KMS-11 (cell line): Measurements from ENCODE around the gene KEAP1.

Experiments
- H2AFZ ChIP-seq: fragments of 200-600 bp; sonication (generic); 2 replicates; pipeline ENCODE4 v1.6.1; 2016; ENCODE audit warnings: antibody characterized with exemption, mixed run types, low read depth
- H3K27ac ChIP-seq: fragments of 200-600 bp; sonication (generic); 2 replicates; pipeline ENCODE4 v1.6.1; 2016; ENCODE audit warnings: mild to moderate bottlenecking, mixed run types
- H3K27me3 ChIP-seq: fragments of 200-600 bp; sonication (generic); 2 replicates; pipeline ENCODE4 v1.6.1; 2017; ENCODE audit warnings: mild to moderate bottlenecking, low read depth, mixed run types, moderate library complexity; ENCODE audit not compliant: insufficient read depth
- H3K36me3 ChIP-seq: fragments of 200-600 bp; sonication (generic); 2 replicates; pipeline ENCODE4 v1.6.1; 2017; ENCODE audit warnings: mild to moderate bottlenecking, mixed run types; ENCODE audit not compliant: insufficient read depth
- H3K4me1 ChIP-seq: fragments of 200-600 bp; sonication (generic); 2 replicates; pipeline ENCODE4 v1.6.1; 2016; ENCODE audit warnings: mild to moderate bottlenecking, low read depth, mixed run types; ENCODE audit not compliant: poor library complexity, severe bottlenecking
- H3K4me2 ChIP-seq: fragments of 200-600 bp; sonication (generic); 2 replicates; pipeline ENCODE4 v1.7.0; 2016; ENCODE audit warnings: mild to moderate bottlenecking, mixed run types
- H3K4me3 ChIP-seq: fragments of 200-600 bp; sonication (generic); IDR thresholded peaks from 2 replicates; pipeline ENCODE4 v1.6.1; 2017; ENCODE audit warnings: low read depth, low read length, mixed read lengths; ENCODE audit not compliant: insufficient read depth
- H3K79me2 ChIP-seq: fragments of 200-600 bp; sonication (generic); 2 replicates; pipeline ENCODE4 v1.6.1; 2016; ENCODE audit warnings: low read depth, mixed run types; ENCODE audit not compliant: insufficient read depth
- H3K9ac ChIP-seq: fragments of 200-600 bp; sonication (generic); 2 replicates; pipeline ENCODE4 v1.6.1; 2016; ENCODE audit warnings: mild to moderate bottlenecking, mixed run types
- H4K20me1 ChIP-seq: fragments of 200-600 bp; sonication (generic); 2 replicates; pipeline ENCODE4 v1.6.1; 2016; ENCODE audit warnings: mild to moderate bottlenecking, mixed run types; ENCODE audit not compliant: insufficient read depth
- TF ChIP-seq, protein P1 (sequence below): fragments of 200-600 bp; sonication (generic); conservative IDR thresholded peaks from 2 replicates; pipeline ENCODE4 v1.6.1; 2017; ENCODE audit warnings: low read depth, mild to moderate bottlenecking, antibody characterized with exemption, low read length, moderate library complexity, mixed read lengths

The KEAP1 gene

DNA sequence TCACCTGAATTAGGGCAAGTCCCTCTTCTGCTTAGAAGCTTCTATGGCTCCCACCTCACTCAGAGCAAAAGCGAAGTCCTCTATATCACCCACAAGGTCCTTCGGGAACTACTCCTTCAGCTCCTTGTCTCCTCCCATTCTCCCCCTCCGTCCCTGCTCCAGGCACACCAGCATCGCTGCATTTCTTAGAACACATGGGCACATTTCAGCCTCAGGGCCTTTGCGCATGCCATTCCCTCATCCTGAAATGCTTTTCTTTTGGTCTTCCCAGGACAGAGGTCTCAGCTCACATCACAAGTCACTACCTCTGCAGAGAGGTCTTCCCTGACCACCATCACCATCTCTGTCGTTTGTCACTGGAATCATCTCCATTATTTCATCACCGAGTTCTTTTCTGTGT lies 10.1 kb upstream of the KEAP1 start:
- peaks cover 7% of the 10 kb centered on the region for H3K4me1 ChIP-seq
- no peaks in the 10 kb centered on the region for H3K79me2 ChIP-seq
- no peak overlapping the region for H2AFZ ChIP-seq
- H3K27ac ChIP-seq, result no peak overlapping the region
- no peaks in the 10 kb centered on the region for H3K36me3 ChIP-seq
- no peak overlapping the region for H3K4me2 ChIP-seq
- no peak overlapping the region for H3K4me3 ChIP-seq
- no peak overlapping the region for H3K9ac ChIP-seq
- H4K20me1 ChIP-seq, result no peaks in the 10 kb centered on the region
- TF ChIP-seq, protein P1, sequence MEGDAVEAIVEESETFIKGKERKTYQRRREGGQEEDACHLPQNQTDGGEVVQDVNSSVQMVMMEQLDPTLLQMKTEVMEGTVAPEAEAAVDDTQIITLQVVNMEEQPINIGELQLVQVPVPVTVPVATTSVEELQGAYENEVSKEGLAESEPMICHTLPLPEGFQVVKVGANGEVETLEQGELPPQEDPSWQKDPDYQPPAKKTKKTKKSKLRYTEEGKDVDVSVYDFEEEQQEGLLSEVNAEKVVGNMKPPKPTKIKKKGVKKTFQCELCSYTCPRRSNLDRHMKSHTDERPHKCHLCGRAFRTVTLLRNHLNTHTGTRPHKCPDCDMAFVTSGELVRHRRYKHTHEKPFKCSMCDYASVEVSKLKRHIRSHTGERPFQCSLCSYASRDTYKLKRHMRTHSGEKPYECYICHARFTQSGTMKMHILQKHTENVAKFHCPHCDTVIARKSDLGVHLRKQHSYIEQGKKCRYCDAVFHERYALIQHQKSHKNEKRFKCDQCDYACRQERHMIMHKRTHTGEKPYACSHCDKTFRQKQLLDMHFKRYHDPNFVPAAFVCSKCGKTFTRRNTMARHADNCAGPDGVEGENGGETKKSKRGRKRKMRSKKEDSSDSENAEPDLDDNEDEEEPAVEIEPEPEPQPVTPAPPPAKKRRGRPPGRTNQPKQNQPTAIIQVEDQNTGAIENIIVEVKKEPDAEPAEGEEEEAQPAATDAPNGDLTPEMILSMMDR, result no peak
- peaks cover 6% of the 10 kb centered on the region for H3K27me3 ChIP-seq

DNA sequence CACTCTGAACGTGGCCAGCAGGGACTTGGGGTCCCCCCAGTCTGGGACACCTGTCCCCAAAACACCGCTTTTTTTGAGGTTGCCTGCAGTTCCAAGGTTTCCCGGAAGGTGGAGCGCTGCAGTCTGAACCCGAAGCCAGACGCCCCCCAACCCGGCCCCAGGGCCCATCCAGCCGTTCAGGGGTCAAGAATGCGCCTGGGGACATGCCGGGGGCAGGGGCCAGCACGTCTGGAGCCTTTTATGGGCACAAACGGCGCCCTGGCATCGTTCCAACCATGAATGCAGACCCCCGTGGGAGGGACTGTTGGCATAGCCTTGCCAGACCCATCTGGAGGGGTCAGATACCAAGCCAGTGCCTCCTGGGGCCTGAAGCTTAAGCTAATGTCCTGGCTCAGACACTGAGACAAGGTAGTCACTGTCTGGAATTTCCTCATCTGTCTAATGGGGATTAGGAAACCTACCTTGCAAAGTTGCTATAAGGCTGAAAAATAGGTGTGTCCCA lies 7.2 kb upstream of the KEAP1 start:
- no peaks in the 10 kb centered on the region for H3K36me3 ChIP-seq
- peaks cover 7% of the 10 kb centered on the region for H3K4me1 ChIP-seq
- no peak overlapping the region for H3K27ac ChIP-seq
- peak overlapping the region; percentile 29; the same call in 1 of the 2 replicates for H2AFZ ChIP-seq
- H3K79me2 ChIP-seq, result no peaks in the 10 kb centered on the region
- H3K9ac ChIP-seq, result no peak overlapping the region
- H3K4me3 ChIP-seq, result no peak overlapping the region
- H4K20me1 ChIP-seq, result no peaks in the 10 kb centered on the region
- TF ChIP-seq, protein P1, result peak; percentile 88
- no peaks in the 10 kb centered on the region for H3K27me3 ChIP-seq
- H3K4me2 ChIP-seq, result no peak overlapping the region; the same call in 1 of the 2 replicates

DNA sequence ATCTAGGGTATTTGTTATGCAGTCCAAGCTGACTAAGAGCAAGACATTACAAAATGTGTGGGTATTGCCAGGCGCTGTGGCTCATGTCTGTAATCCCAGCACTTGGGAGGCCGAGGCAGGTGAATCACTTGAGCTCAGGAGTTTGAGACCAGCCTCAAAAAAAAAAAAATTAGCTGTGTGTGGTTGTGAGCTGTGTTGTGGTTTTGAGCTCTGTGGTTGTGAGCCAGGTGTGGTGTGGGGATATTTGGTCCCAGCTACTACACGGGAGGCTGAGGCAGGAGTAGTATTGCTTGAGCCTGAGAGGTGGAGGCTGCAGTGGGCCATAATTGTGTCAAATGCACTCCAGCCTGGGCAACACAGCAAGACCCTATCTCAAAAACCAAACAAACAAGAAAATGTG lies 5.6 kb upstream of the KEAP1 start:
- Histone ChIP-seq H4K20me1 (no peaks in the 10 kb centered on the region), H3K36me3 (no peaks in the 10 kb centered on the region), H3K4me2 (no peak overlapping the region), H2AFZ (no peak overlapping the region), H3K27me3 (no peaks in the 10 kb centered on the region), H3K79me2 (no peaks in the 10 kb centered on the region), H3K9ac (no peak overlapping the region), H3K4me3 (no peak overlapping the region), H3K27ac (no peak overlapping the region), H3K4me1 (peaks cover 7% of the 10 kb centered on the region)
- TF ChIP-seq, protein P1, result no peak

DNA sequence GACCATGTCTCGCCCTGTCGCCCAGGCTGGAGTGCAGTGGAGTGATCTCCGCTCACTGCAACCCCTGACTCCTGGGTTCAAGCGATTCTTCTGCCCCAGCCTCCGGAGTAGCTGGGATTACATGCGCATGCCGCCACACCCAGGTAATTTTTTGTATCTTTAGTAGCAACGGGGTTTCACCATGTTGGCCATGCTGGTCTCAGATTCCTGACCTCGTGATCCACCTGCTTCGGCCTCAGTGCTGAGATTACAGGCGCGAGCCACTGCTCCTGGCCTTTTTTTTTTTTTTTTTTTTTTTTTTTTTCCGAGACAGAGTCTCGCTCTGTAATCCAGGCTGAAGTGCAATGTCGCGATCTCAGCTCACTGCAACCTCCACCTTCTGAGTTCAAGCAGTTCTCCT lies 4.9 kb upstream of the KEAP1 start:
- Histone ChIP-seq H3K9ac (no peak overlapping the region), H3K27ac (no peak overlapping the region), H2AFZ (no peak overlapping the region), H3K4me2 (no peak overlapping the region), H3K4me1 (peaks cover 13% of the 10 kb centered on the region), H3K36me3 (no peaks in the 10 kb centered on the region), H3K4me3 (no peak overlapping the region), H3K79me2 (no peaks in the 10 kb centered on the region), H3K27me3 (no peaks in the 10 kb centered on the region), H4K20me1 (no peaks in the 10 kb centered on the region)
- TF ChIP-seq, protein P1, result no peak
